ENCODE results near the gene C17orf75. TPM values are rescaled to one million over a fixed set of nuclear protein-coding genes. Genes with fewer than 3 reads are reported as not detected.
"Not testable (repeated sequence)": the region's sequence is repeated elsewhere in the genome, so short reads cannot be mapped to it uniquely, and the experiment has no call there.

C17orf75 gene
- total RNA-seq, result 26.0 and 33.9 TPM in 2 replicates

- Histone ChIP-seq H3K4me3 (ENCODE audit: low read depth, low read length) (peak within 1 kb of the TSS; percentile 53), H3K27me3 (ENCODE audit: control insufficient read depth, insufficient read depth, low read length) (no peaks in the 10 kb centered on the region), H3K36me3 (ENCODE audit: control insufficient read depth, insufficient read depth, low read length) (no peaks in the 10 kb centered on the region)
- no peak for DNase-seq (ENCODE audit: low read depth)
- TF ChIP-seq, protein P1, sequence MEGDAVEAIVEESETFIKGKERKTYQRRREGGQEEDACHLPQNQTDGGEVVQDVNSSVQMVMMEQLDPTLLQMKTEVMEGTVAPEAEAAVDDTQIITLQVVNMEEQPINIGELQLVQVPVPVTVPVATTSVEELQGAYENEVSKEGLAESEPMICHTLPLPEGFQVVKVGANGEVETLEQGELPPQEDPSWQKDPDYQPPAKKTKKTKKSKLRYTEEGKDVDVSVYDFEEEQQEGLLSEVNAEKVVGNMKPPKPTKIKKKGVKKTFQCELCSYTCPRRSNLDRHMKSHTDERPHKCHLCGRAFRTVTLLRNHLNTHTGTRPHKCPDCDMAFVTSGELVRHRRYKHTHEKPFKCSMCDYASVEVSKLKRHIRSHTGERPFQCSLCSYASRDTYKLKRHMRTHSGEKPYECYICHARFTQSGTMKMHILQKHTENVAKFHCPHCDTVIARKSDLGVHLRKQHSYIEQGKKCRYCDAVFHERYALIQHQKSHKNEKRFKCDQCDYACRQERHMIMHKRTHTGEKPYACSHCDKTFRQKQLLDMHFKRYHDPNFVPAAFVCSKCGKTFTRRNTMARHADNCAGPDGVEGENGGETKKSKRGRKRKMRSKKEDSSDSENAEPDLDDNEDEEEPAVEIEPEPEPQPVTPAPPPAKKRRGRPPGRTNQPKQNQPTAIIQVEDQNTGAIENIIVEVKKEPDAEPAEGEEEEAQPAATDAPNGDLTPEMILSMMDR (IDR thresholded peaks at IDR 0.05; ENCODE audit: insufficient read depth, low read length, poor library complexity, severe bottlenecking), result no peak
Measured at GRCh38 chr17:32341857-32342602, at the start of gene C17orf75. Gene C17orf75 (minus strand): TSS chr17:32342173. CDS start chr17:32342139, 34 bp downstream.

- TF ChIP-seq, protein P1 (IDR thresholded peaks at IDR 0.05; ENCODE audit: insufficient read depth, low read length, poor library complexity, severe bottlenecking), result no peak
- Histone ChIP-seq H3K4me3 (ENCODE audit: low read depth, low read length) (no peak overlapping the region), H3K36me3 (ENCODE audit: control insufficient read depth, insufficient read depth, low read length) (no peaks in the 10 kb centered on the region), H3K27me3 (ENCODE audit: control insufficient read depth, insufficient read depth, low read length) (no peaks in the 10 kb centered on the region)
- no peak for DNase-seq (ENCODE audit: low read depth)
Measured at GRCh38 chr17:32388613-32389459, 46.9 kb upstream of the C17orf75 start.

DNA sequence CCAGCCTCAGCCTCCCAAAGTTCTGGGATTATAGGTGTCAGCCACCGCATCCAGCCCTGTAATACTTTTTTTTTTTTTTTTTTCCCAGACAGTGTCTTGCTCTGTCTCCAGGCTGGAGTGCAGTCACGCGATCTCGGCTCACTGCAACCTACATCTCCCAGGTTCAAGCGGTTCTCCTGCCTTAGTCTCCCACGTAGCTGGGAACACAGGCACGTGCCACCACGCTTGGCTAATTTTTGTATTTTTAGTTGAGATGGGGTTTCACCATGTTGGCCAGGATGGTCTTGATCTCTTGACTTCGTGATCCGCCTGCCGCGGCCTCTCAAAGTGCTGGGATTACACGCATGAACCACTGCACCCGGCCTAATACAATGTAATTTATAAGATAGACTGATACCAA lies 46.2 kb upstream of the C17orf75 start:
- not testable (repeated sequence) for H3K4me3 ChIP-seq (ENCODE audit: low read depth, low read length); DNase-seq (ENCODE audit: low read depth); H3K36me3 ChIP-seq (ENCODE audit: control insufficient read depth, insufficient read depth, low read length); H3K27me3 ChIP-seq (ENCODE audit: control insufficient read depth, insufficient read depth, low read length)

GRCh38 chr17:32386844-32387243 lies 44.9 kb upstream of the C17orf75 start:
- H3K27me3 ChIP-seq (ENCODE audit: control insufficient read depth, insufficient read depth, low read length), result no peaks in the 10 kb centered on the region
- no peak for DNase-seq (ENCODE audit: low read depth)
- H3K4me3 ChIP-seq (ENCODE audit: low read depth, low read length), result no peak overlapping the region
- no peaks in the 10 kb centered on the region for H3K36me3 ChIP-seq (ENCODE audit: control insufficient read depth, insufficient read depth, low read length)
- TF ChIP-seq, protein P1 (IDR thresholded peaks at IDR 0.05; ENCODE audit: insufficient read depth, low read length, poor library complexity, severe bottlenecking), result no peak

- no peaks in the 10 kb centered on the region for H3K27me3 ChIP-seq (ENCODE audit: control insufficient read depth, insufficient read depth, low read length)
- H3K36me3 ChIP-seq (ENCODE audit: control insufficient read depth, insufficient read depth, low read length), result no peaks in the 10 kb centered on the region
- DNase-seq (ENCODE audit: low read depth), result no peak
- TF ChIP-seq, protein P1 (IDR thresholded peaks at IDR 0.05; ENCODE audit: insufficient read depth, low read length, poor library complexity, severe bottlenecking), result no peak
- no peak overlapping the region for H3K4me3 ChIP-seq (ENCODE audit: low read depth, low read length)
Measured at GRCh38 chr17:32385971-32386370, 44.0 kb upstream of the C17orf75 start.

GRCh38 chr17:32385121-32385520 lies 43.1 kb upstream of the C17orf75 start:
- TF ChIP-seq, protein P1 (IDR thresholded peaks at IDR 0.05; ENCODE audit: insufficient read depth, low read length, poor library complexity, severe bottlenecking), result no peak
- no peaks in the 10 kb centered on the region for H3K27me3 ChIP-seq (ENCODE audit: control insufficient read depth, insufficient read depth, low read length)
- H3K4me3 ChIP-seq (ENCODE audit: low read depth, low read length), result no peak overlapping the region
- no peaks in the 10 kb centered on the region for H3K36me3 ChIP-seq (ENCODE audit: control insufficient read depth, insufficient read depth, low read length)
- DNase-seq (ENCODE audit: low read depth), result no peak
